Neural cell (in vitro differentiated cells): ENCODE data around the gene STK10.
"Not testable (repeated sequence)": the region's sequence is repeated elsewhere in the genome, so short reads cannot be mapped to it uniquely, and the experiment has no call there.

ENCODE experiments used
- CTCF ChIP-seq: fragments of 450-650 bp; IDR thresholded peaks from 2 replicates; pipeline ENCODE4 v1.5.1; 2014; ENCODE audit warnings: antibody characterized with exemption, mild to moderate bottlenecking, moderate library complexity; ENCODE audit not compliant: poor library complexity, severe bottlenecking
- EP300 ChIP-seq: fragments of 450-650 bp; conservative IDR thresholded peaks from 2 replicates; pipeline ENCODE4 v1.6.1; 2014; ENCODE audit warnings: antibody characterized with exemption, mild to moderate bottlenecking, moderate library complexity; ENCODE audit not compliant: poor library complexity, severe bottlenecking
- EZH2 ChIP-seq: fragments of 200-600, 300-800 bp; shearing (Covaris generic), sonication (generic); IDR thresholded peaks from 2 replicates; pipeline ENCODE4 v1.6.1; 2014; ENCODE audit warnings: antibody characterized with exemption, low read length, borderline replicate concordance, mild to moderate bottlenecking; ENCODE audit not compliant: insufficient read depth, poor library complexity, severe bottlenecking
- POLR2AphosphoS5 ChIP-seq: IDR thresholded peaks from 2 replicates; pipeline ENCODE4 v1.6.1; 2012
- RAD21 ChIP-seq: fragments of 450-650 bp; conservative IDR thresholded peaks from 2 replicates; pipeline ENCODE4 v1.6.1; 2014; ENCODE audit warnings: antibody characterized with exemption, mild to moderate bottlenecking, moderate library complexity
- REST ChIP-seq: IDR thresholded peaks from 2 replicates; pipeline ENCODE4 v1.6.1; 2012; ENCODE audit warnings: borderline replicate concordance

- not testable (repeated sequence) for TF ChIP-seq RAD21, EP300, EZH2, POLR2AphosphoS5, REST, CTCF
Measured at GRCh38 chr5:172205984-172206383, 18.0 kb upstream of the STK10 start.
